NCI-H526 treated with DMSO at 0.1 percent for 48 hours (cell line): ENCODE results near the gene ZNF324B.
"Not testable (repeated sequence)": the region's sequence is repeated elsewhere in the genome, so short reads cannot be mapped to it uniquely, and the experiment has no call there.

Source experiments
- DNase-seq: peaks from one replicate; lab custom pipeline; 2025; lab: John Stamatoyannopoulos, UW

ZNF324B gene

GRCh38 chr19:58451358-58452101 is at the start of gene ZNF324B:
ZNF324B (plus strand) TSS chr19:58451622; CDS start chr19:58453702, 2,080 bp downstream.
- DNase-seq: peak; percentile 89

GRCh38 chr19:58401840-58402421 is 49.5 kb upstream of the ZNF324B start:
- no peak for DNase-seq

- not testable (repeated sequence) for DNase-seq
Measured at GRCh38 chr19:58403920-58404478, 47.4 kb upstream of the ZNF324B start.

GRCh38 chr19:58406818-58407657 is 44.4 kb upstream of the ZNF324B start:
- no peak for DNase-seq

GRCh38 chr19:58407658-58408151 is 43.7 kb upstream of the ZNF324B start:
- DNase-seq: peak; percentile 19

GRCh38 chr19:58408152-58409009 is 43.0 kb upstream of the ZNF324B start, which contains the start of gene ZNF584:
ZNF584 (plus strand) TSS chr19:58408649; CDS start chr19:58409148, 499 bp downstream.
- peak; percentile 92 for DNase-seq

- no peak for DNase-seq
Measured at GRCh38 chr19:58409010-58409790, 42.2 kb upstream of the ZNF324B start.

GRCh38 chr19:58416604-58417003 is 34.8 kb upstream of the ZNF324B start:
- DNase-seq: no peak

GRCh38 chr19:58417071-58417470 is 34.4 kb upstream of the ZNF324B start:
- no peak for DNase-seq

- no peak for DNase-seq
Measured at GRCh38 chr19:58428617-58429016, 22.8 kb upstream of the ZNF324B start.

- DNase-seq: no peak
Measured at GRCh38 chr19:58429745-58430144, 21.7 kb upstream of the ZNF324B start.

- DNase-seq: no peak
Measured at GRCh38 chr19:58434217-58434616, 17.2 kb upstream of the ZNF324B start.

GRCh38 chr19:58439576-58440554 is 11.6 kb upstream of the ZNF324B start, which contains the start of gene ZNF132:
ZNF132 (minus strand) TSS chr19:58440153; CDS start chr19:58439821, 332 bp downstream.
- DNase-seq: no peak

GRCh38 chr19:58440556-58440955 is 10.9 kb upstream of the ZNF324B start:
- DNase-seq: no peak

GRCh38 chr19:58442986-58443385 is 8.4 kb upstream of the ZNF324B start:
- DNase-seq: not testable (repeated sequence)

- DNase-seq: not testable (repeated sequence)
Measured at GRCh38 chr19:58448860-58449259, 2.6 kb upstream of the ZNF324B start.

GRCh38 chr19:58449980-58450379 is 1.4 kb upstream of the ZNF324B start:
- not testable (repeated sequence) for DNase-seq

GRCh38 chr19:58450856-58451357 is 515 bp upstream of the ZNF324B start:
- no peak for DNase-seq

GRCh38 chr19:58453743-58454142 is 2.3 kb downstream of the ZNF324B start:
- no peak for DNase-seq
